ENCODE results near the gene RNF223. TPM values are rescaled to one million over a fixed set of nuclear protein-coding genes. Genes with fewer than 3 reads are reported as not detected.

RNF223 gene
- total RNA-seq, 1 experiment from 2014 or later, result not detected

GRCh38 chr1:1053022-1053421 lies 21.1 kb downstream of the RNF223 start:
- no peak overlapping the region for H3K56ac ChIP-seq (ENCODE audit: insufficient read length, low read depth, low read length)
- H4K8ac ChIP-seq (replicated peaks; ENCODE audit: insufficient read length, low read depth, low read length), result no peak overlapping the region
- H2BK120ac ChIP-seq (ENCODE audit: low read depth, low read length, poor library complexity, severe bottlenecking), result no peak overlapping the region
- no peaks in the 10 kb centered on the region for H3K9me3 ChIP-seq (ENCODE audit: control insufficient read depth, low read depth, low read length)
- H2AK5ac ChIP-seq (ENCODE audit: insufficient read length, low read length), result no peak overlapping the region
- no CpG with 5 or more reads among the region's 15 CpGs for WGBS (ENCODE audit: extremely low coverage, insufficient read length, low lambda C conversion rate)
- peaks cover 1% of the 10 kb centered on the region; the same call in 1 of the 2 replicates for H3K27me3 ChIP-seq (ENCODE audit: insufficient read depth, low read length)
- H3K4me1 ChIP-seq (ENCODE audit: insufficient read depth, low read length), result no peaks in the 10 kb centered on the region
- TF ChIP-seq, protein P1, sequence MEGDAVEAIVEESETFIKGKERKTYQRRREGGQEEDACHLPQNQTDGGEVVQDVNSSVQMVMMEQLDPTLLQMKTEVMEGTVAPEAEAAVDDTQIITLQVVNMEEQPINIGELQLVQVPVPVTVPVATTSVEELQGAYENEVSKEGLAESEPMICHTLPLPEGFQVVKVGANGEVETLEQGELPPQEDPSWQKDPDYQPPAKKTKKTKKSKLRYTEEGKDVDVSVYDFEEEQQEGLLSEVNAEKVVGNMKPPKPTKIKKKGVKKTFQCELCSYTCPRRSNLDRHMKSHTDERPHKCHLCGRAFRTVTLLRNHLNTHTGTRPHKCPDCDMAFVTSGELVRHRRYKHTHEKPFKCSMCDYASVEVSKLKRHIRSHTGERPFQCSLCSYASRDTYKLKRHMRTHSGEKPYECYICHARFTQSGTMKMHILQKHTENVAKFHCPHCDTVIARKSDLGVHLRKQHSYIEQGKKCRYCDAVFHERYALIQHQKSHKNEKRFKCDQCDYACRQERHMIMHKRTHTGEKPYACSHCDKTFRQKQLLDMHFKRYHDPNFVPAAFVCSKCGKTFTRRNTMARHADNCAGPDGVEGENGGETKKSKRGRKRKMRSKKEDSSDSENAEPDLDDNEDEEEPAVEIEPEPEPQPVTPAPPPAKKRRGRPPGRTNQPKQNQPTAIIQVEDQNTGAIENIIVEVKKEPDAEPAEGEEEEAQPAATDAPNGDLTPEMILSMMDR (conservative IDR thresholded peaks at IDR 0.05), result no peak
- H4K91ac ChIP-seq (ENCODE audit: insufficient read length, low read depth, low read length), result no peak overlapping the region
- Mint-ChIP-seq H3K9me3 (no peaks in the 10 kb centered on the region), H3K27me3 (ENCODE audit: low read depth) (peaks cover 20% of the 10 kb centered on the region), H3K4me3 (no peak overlapping the region), H3K27ac (no peak overlapping the region), H3K4me1 (peaks cover 0 to under 1% of the 10 kb centered on the region in 2 experiments; a peak in 1 of 4 replicates), H3K36me3 (ENCODE audit: insufficient read depth in 1 of 3, low read depth in 3 of 3) (peaks cover 10 to 38% (median 34%) of the 10 kb centered on the region in 3 experiments)
- H3K14ac ChIP-seq (ENCODE audit: insufficient read depth, low read length), result no peak overlapping the region
- H4K5ac ChIP-seq (ENCODE audit: insufficient read length, low read depth, low read length), result no peak overlapping the region
- H3T11ph ChIP-seq (ENCODE audit: low read length), result no peak overlapping the region
- H3K9ac ChIP-seq (ENCODE audit: extremely low read depth, insufficient read length, low read length), result no peak overlapping the region
- H3K23ac ChIP-seq (ENCODE audit: insufficient read length, low read depth, low read length), result no peak overlapping the region
- no peak overlapping the region for H3K4ac ChIP-seq (ENCODE audit: low read depth, low read length)
- H4K20me1 ChIP-seq (ENCODE audit: control insufficient read depth, insufficient read depth, insufficient read length), result no peaks in the 10 kb centered on the region
- H3K27ac ChIP-seq (ENCODE audit: insufficient read length, low read depth, low read length), result no peak overlapping the region
- H3K4me2 ChIP-seq (ENCODE audit: insufficient read depth, insufficient read length, low read length), result no peak overlapping the region
- H3K23me2 ChIP-seq (ENCODE audit: insufficient read length, low read depth, low read length, poor library complexity, severe bottlenecking), result no peaks in the 10 kb centered on the region
- H3K18ac ChIP-seq (ENCODE audit: insufficient read length, low read depth, low read length), result no peak overlapping the region
- H2BK12ac ChIP-seq (ENCODE audit: insufficient read length, low read depth, low read length), result no peak overlapping the region
- no peak overlapping the region for H2BK5ac ChIP-seq (ENCODE audit: insufficient read length, low read length)
- H3K79me1 ChIP-seq (ENCODE audit: insufficient read depth, low read depth, low read length, poor library complexity, severe bottlenecking), result no peaks in the 10 kb centered on the region
- H3K79me2 ChIP-seq (ENCODE audit: insufficient read depth, low read length), result no peaks in the 10 kb centered on the region; the same call in 1 of the 2 replicates
- DNase-seq, result no peak
- no peak overlapping the region for H2AFZ ChIP-seq (ENCODE audit: low read length)
- H2BK15ac ChIP-seq (ENCODE audit: low read depth, low read length), result no peak overlapping the region
- H2BK20ac ChIP-seq (ENCODE audit: low read depth, low read length, poor library complexity, severe bottlenecking), result no peak overlapping the region
